Chondrocyte (in vitro differentiated cells): Measurements from ENCODE around the gene ANKFY1. TPM values are rescaled to one million over a fixed set of nuclear protein-coding genes. Genes with fewer than 3 reads are reported as not detected.

Source experiments
- DNase-seq: peaks from one replicate; pipeline ENCODE4 v3.0.0; 2021; ENCODE audit warnings: mixed read lengths, low spot score
- H3K27ac Mint-ChIP-seq: one replicate; pipeline ENCODE4 v1.8.0; 2021; ENCODE audit warnings: mild to moderate bottlenecking, moderate library complexity, mixed read lengths; ENCODE audit not compliant: unreplicated experiment
- H3K27me3 Mint-ChIP-seq: 2 replicates; pipeline ENCODE4 v1.8.0; 2021; ENCODE audit warnings: low read depth, mixed read lengths
- H3K36me3 Mint-ChIP-seq: 2 replicates; pipeline ENCODE4 v1.8.0; 2021; ENCODE audit warnings: low read depth, mixed read lengths
- H3K4me1 Mint-ChIP-seq: 2 replicates; pipeline ENCODE4 v1.8.0; 2021; ENCODE audit warnings: low read depth, mild to moderate bottlenecking, mixed read lengths
- H3K4me3 Mint-ChIP-seq: one replicate; pipeline ENCODE4 v1.8.0; 2021; ENCODE audit warnings: mild to moderate bottlenecking, moderate library complexity, mixed read lengths; ENCODE audit not compliant: unreplicated experiment
- H3K9me3 Mint-ChIP-seq: 2 replicates; pipeline ENCODE4 v1.8.0; 2021; ENCODE audit warnings: low read depth, mixed read lengths
- total RNA-seq: library from RNA; stranded (reverse); gene quantifications from 3 replicates; pipeline ENCODE4 v1.2.1, GENCODE V29; 2021
- TF ChIP-seq, protein P1 (sequence below): fragments of 200-600 bp; sonication (generic); IDR thresholded peaks from 2 replicates; pipeline ENCODE4 v1.5.0; 2021; ENCODE audit warnings: antibody characterized with exemption, mild to moderate bottlenecking, moderate library complexity

ANKFY1 gene
- total RNA-seq, 1 donor from 2014 or later = 44.7 TPM

DNA sequence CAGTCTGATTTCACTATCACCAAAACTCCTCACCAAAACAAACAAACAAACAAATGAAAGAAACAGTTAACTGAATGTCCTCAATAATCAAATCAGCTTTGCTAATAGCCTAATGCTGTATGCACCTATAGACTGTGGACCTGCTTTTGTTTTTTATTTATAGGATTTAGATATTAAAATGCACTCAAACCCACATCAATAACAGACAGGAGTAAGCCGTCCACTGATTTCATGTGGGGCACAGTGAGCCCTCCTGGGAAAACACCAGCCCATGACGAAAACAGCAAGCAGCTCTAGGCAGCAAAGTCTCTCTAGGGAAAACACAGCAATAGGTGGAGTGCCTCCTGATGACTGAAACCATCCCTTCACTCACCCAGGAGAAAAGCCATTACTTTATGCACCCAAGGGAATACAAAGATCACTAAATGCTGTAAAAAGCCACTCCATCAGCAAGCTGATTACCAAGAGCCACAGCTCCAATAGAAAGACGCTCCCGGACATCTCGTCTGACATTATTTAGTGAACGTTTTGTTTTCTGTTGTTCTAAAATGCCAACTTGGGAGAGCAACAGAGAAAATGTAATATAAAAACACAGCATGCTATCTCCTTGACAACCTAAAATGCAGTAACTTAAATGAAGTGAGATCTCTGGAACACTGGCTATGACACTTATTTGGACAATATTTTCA, 47.8 kb downstream of the ANKFY1 start:
- no peaks in the 10 kb centered on the region for H3K27me3 Mint-ChIP-seq
- H3K27ac Mint-ChIP-seq = peak overlapping the region; percentile 77
- H3K4me3 Mint-ChIP-seq = no peak overlapping the region
- TF ChIP-seq, protein P1, sequence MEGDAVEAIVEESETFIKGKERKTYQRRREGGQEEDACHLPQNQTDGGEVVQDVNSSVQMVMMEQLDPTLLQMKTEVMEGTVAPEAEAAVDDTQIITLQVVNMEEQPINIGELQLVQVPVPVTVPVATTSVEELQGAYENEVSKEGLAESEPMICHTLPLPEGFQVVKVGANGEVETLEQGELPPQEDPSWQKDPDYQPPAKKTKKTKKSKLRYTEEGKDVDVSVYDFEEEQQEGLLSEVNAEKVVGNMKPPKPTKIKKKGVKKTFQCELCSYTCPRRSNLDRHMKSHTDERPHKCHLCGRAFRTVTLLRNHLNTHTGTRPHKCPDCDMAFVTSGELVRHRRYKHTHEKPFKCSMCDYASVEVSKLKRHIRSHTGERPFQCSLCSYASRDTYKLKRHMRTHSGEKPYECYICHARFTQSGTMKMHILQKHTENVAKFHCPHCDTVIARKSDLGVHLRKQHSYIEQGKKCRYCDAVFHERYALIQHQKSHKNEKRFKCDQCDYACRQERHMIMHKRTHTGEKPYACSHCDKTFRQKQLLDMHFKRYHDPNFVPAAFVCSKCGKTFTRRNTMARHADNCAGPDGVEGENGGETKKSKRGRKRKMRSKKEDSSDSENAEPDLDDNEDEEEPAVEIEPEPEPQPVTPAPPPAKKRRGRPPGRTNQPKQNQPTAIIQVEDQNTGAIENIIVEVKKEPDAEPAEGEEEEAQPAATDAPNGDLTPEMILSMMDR = no peak
- peaks cover 1% of the 10 kb centered on the region for H3K36me3 Mint-ChIP-seq
- H3K4me1 Mint-ChIP-seq = peaks cover 22% of the 10 kb centered on the region
- no peak for DNase-seq
- H3K9me3 Mint-ChIP-seq = no peaks in the 10 kb centered on the region

DNA sequence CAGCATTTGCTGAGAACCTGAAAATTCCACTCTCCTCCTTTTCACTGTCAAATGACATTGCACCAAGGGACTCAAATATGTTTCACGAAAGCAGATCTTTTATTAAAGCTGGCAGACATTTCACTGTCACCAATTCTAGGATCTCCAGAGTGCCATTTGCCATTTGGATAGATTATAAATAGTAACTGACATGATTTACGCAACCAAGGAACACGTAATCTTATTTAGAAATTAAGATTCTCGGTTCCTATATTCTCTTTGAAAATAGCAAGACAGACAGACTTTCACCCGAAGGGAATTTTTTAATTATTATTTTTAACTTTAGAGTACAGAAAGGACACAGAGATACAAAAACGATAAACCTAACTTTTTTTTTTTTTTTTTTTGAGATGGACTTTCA, 49.6 kb downstream of the ANKFY1 start:
- Mint-ChIP-seq H3K4me1 (peaks cover 21% of the 10 kb centered on the region), H3K27ac (no peak overlapping the region), H3K4me3 (no peak overlapping the region), H3K27me3 (no peaks in the 10 kb centered on the region), H3K9me3 (no peaks in the 10 kb centered on the region), H3K36me3 (peaks cover 4% of the 10 kb centered on the region)
- DNase-seq = no peak
- TF ChIP-seq, protein P1 = no peak

DNA sequence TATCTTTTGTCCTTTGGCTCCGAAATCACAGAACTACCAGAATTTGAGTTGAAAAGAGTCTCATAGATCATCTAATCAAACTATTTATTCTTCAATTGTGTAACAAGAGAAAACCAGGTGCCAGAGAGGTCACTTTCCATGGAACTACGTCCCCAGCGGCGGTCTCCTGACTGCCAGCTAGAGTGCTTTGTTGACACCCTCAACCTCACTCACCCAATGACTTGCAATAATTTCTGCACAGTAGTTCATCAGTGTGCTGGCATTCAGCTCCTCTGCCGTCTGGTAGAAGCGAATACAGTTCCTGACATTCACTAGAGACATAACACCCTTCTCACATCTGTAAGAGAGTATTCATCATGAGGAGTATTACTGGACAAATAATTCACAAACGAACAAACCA, 54.2 kb downstream of the ANKFY1 start:
- H3K4me3 Mint-ChIP-seq = no peak overlapping the region
- TF ChIP-seq, protein P1 = no peak
- no peaks in the 10 kb centered on the region for H3K9me3 Mint-ChIP-seq
- peaks cover 50% of the 10 kb centered on the region for H3K4me1 Mint-ChIP-seq
- no peaks in the 10 kb centered on the region for H3K27me3 Mint-ChIP-seq
- peaks cover 19% of the 10 kb centered on the region for H3K36me3 Mint-ChIP-seq
- no peak overlapping the region for H3K27ac Mint-ChIP-seq
- DNase-seq = no peak

DNA sequence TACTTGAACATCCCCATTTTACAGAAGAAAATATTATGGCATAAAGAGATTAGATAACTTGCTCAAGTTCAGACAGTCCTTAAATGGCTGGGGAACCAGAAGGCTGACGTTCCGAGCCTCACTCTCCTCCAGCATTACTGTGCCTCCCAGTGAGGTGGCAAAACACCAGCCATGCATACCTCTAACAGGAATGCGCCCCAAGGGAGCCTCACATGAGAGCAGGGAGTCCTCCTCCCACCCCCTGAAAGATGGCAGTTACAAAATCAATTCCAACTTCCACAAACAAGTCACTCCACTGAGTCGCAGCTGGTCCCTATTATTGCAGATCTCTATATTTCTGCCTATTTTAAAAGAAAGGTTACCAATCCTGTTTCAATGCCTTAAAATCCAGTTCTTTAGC, 55.5 kb downstream of the ANKFY1 start:
- peaks cover 19% of the 10 kb centered on the region for H3K36me3 Mint-ChIP-seq
- no peaks in the 10 kb centered on the region for H3K27me3 Mint-ChIP-seq
- DNase-seq = no peak
- TF ChIP-seq, protein P1 = no peak
- H3K4me1 Mint-ChIP-seq = peaks cover 62% of the 10 kb centered on the region
- H3K9me3 Mint-ChIP-seq = no peaks in the 10 kb centered on the region
- peak overlapping the region; percentile 88 for H3K27ac Mint-ChIP-seq
- no peak overlapping the region for H3K4me3 Mint-ChIP-seq

DNA sequence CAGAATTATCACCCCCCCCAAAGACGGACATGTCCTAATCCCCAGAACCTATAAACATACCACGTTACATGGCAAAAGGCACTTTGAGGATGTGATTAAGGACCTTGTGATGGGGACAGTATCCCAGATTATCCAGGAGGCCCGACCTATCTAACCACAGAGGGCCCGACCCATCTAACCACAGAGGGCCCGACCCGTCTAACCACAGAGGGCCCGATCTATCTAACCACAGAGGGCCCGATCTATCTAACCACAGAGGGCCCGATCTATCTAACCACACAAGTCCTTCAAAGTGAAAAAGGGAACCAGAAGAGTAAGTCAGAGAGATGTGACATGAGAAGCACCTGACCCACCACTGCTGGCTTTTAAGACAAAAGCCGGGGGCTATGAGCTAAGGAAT, 56.8 kb downstream of the ANKFY1 start:
- no peaks in the 10 kb centered on the region for H3K9me3 Mint-ChIP-seq

More for the DNA sequence above, 56.8 kb downstream of the ANKFY1 start:
- peaks cover 63% of the 10 kb centered on the region for H3K4me1 Mint-ChIP-seq
- TF ChIP-seq, protein P1 = no peak
- no peaks in the 10 kb centered on the region for H3K27me3 Mint-ChIP-seq
- H3K36me3 Mint-ChIP-seq = peaks cover 19% of the 10 kb centered on the region
- peak overlapping the region; percentile 81 for H3K27ac Mint-ChIP-seq
- H3K4me3 Mint-ChIP-seq = no peak overlapping the region
- DNase-seq = no peak
